ENCODE results near the gene AASS.
"Not testable (repeated sequence)": the region's sequence is repeated elsewhere in the genome, so short reads cannot be mapped to it uniquely, and the experiment has no call there.

Gene AASS

DNA sequence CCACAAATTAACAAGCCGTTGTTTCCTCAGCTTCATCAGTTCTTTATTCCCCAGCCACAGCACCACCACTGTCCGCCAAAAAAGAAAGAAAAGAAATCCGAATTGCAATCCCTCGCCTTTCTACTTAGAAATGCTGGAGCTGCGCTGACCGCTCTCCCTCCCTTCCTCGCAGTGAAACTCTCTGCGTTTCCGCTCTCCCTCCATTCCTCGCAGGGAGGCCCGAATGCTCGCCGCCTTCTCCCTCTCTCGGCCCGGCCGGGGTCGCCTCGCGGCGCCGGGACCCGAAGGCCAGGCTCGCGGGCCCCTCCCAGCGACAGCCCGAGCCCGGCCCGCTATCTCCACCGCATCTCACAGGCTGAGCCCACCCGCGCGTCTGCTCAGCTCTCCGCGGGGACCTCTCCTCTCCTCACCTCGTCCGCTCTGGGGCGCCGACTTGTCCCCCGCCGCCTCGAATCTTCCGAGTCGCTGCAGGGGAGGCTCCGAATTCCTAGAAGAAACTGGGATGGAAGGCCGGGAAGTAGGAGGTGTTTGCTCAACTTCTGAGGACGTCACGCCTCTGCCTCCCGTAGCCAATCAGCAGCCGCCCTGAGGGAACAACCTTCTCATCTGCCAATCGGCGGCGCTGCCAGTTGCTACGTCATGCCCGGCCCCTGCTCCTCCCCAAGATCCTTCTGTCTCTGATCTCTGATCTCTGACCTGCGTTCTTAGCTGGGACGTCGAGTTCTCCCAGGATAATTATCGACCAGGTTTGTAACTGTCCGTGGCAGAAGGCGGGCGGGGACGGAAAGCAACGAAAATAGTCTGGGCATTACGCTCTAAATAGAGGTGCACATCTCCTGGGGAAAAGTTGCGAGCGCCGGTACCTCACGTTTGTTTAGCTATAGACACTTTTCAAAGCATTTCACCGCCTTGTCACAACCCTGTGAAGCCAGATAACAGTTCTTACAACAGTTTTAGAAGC, at the start of gene AASS:
TSS of gene AASS (minus strand) at position 499 of the 961 bp plus-strand sequence. CDS start 10,523 bp downstream, outside the sequence.
- H3K27ac ChIP-seq, result peak within 1 kb of the TSS; percentile 26
- TF ChIP-seq, protein P1, sequence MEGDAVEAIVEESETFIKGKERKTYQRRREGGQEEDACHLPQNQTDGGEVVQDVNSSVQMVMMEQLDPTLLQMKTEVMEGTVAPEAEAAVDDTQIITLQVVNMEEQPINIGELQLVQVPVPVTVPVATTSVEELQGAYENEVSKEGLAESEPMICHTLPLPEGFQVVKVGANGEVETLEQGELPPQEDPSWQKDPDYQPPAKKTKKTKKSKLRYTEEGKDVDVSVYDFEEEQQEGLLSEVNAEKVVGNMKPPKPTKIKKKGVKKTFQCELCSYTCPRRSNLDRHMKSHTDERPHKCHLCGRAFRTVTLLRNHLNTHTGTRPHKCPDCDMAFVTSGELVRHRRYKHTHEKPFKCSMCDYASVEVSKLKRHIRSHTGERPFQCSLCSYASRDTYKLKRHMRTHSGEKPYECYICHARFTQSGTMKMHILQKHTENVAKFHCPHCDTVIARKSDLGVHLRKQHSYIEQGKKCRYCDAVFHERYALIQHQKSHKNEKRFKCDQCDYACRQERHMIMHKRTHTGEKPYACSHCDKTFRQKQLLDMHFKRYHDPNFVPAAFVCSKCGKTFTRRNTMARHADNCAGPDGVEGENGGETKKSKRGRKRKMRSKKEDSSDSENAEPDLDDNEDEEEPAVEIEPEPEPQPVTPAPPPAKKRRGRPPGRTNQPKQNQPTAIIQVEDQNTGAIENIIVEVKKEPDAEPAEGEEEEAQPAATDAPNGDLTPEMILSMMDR (conservative IDR thresholded peaks at IDR 0.05), result no peak
- no peak for TF ChIP-seq ZFX (IDR thresholded peaks at IDR 0.05)

DNA sequence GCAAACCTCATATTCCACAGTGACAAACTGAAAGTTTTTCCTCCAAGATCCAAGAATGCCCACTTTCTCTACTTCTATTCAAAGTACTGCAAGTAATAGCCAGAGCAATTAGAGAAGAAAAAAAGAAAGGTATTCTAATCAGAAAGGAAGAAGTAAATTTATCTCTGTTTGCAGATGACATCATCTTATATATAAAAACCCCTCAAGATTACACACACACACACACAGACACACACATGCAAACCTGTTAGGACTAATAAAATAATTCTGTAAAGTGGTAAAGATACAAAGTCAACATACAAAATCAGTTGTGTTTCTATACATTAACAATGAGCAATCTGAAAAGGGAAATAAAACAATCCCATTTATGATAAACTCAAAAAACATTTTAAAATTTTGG, 44.7 kb upstream of the AASS start:
- TF ChIP-seq ZFX (IDR thresholded peaks at IDR 0.05), result no peak
- TF ChIP-seq, protein P1 (conservative IDR thresholded peaks at IDR 0.05), result no peak
- H3K27ac ChIP-seq, result no peak overlapping the region

DNA sequence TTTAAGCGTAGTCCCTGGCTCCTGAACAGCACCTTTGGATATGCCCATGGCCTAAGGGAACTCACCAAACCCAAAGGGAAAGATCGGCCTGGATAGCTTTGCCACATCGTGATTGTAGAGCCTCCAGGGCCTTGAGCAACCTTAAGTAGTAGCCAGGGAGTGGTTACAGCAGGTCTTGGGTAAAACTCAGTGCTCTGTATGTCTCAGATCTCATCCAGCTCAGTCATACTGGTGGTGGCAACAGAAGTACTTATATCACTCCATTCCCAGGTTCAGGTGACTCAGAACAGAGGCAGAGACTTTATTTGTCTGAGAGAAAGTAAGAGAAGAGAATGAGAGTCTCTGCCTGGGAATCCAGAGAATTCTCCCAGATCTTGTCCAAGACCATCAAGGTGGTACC, 39.1 kb upstream of the AASS start:
- H3K27ac ChIP-seq, result no peak overlapping the region
- TF ChIP-seq, protein P1 (conservative IDR thresholded peaks at IDR 0.05), result no peak
- TF ChIP-seq ZFX (IDR thresholded peaks at IDR 0.05), result no peak

DNA sequence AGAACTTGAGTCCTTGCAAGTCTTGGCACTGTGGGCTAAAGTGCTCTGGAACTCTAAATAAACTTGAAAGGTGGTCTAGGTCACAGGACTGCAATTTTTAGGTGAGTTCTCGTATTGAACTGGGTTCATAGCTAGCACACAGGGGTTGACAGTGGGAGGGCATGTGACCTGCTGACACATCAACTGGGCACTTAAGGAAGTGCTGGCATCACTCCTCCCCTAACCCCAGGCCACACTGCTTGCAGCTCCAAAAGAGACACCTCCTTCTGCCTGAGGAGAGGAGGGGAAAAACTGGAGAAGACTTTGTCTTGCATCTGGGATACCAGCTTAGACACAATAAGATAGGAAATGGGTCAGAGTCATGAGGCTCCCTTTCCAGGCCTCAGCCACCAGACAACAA, 38.0 kb upstream of the AASS start:
- H3K27ac ChIP-seq, result no peak overlapping the region
- TF ChIP-seq ZFX (IDR thresholded peaks at IDR 0.05), result no peak
- TF ChIP-seq, protein P1 (conservative IDR thresholded peaks at IDR 0.05), result no peak

DNA sequence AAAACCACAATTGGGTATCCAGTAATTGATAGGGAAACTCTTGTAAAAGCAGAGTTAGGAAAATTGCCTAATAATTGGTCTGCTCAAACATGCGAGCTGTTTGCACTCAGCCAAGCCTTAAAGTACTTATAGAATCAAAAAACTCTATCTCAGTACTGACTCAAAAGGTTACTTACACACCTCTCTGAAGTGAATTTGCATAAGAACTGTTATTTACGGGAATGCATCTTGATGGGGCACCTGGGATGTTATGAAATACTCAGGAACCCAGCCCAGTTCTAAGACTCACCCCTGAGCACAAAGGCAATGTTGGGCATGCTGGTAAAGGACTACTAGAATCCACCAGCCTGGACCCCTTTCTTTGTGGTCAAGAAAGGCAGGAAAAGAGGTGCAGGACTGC, 28.1 kb upstream of the AASS start:
- H3K27ac ChIP-seq, result not testable (repeated sequence)

DNA sequence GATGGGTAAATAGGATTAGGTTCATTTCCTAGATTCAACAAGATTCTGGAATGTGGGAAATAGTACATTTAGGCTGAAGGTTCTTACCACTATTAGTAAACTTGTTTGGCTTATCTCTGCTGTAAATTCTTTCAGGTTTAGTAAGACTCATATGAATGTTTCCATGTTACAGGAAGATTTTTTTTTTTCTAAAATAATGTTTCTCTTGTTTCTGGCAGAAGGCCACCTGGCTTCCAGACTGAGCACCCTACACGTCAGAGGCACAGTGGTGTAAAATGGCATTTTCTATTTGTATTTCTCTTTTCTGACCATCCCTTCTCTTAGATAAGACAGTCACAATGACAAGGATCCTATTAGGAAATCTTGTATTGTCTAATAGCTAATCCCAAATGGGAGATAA, 22.7 kb upstream of the AASS start:
- H3K27ac ChIP-seq, result no peak overlapping the region
- TF ChIP-seq ZFX (IDR thresholded peaks at IDR 0.05), result no peak
- TF ChIP-seq, protein P1 (conservative IDR thresholded peaks at IDR 0.05), result no peak

DNA sequence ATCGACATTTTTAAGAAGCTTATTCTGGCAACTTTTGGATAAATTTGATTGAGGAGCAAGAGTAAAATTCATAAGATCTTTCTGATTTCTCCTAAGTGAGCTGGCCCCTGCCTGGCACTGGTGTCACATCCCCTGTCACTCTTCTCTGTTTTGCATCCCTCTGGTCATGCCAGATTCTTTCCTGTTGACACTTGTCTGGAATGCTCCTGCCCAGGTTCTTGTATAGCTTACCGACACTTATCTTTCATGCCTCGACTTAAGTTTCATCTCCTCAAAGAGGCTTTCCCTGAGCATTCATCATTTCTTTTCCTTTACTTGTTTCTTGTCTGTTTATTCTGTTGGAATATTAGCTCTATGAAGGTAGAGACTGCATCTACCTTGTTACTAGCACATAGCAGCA, 22.2 kb upstream of the AASS start:
- H3K27ac ChIP-seq, result no peak overlapping the region

More for the DNA sequence above, 22.2 kb upstream of the AASS start:
- no peak for TF ChIP-seq ZFX (IDR thresholded peaks at IDR 0.05)
- TF ChIP-seq, protein P1 (conservative IDR thresholded peaks at IDR 0.05), result no peak

Data from C4-2B (cell line).